HG03432 (cell line): ENCODE results near the gene SYNE1.
A peak's percentile ranks its signal among the peaks of the same experiment; 100 is the strongest.

Source experiments
- ATAC-seq: cut with Tn5 transposase; IDR thresholded peaks from one replicate; pipeline ENCODE4 v1.9.1; 2021; ENCODE audit warnings: mild to moderate bottlenecking, moderate library complexity; ENCODE audit not compliant: unreplicated experiment

SYNE1 gene

GRCh38 chr6:152206072-152206818 lies 430.9 kb downstream of the SYNE1 start:
- ATAC-seq, result no peak

GRCh38 chr6:152204591-152204990 lies 432.6 kb downstream of the SYNE1 start:
- no peak for ATAC-seq

GRCh38 chr6:152201120-152201519 lies 436.0 kb downstream of the SYNE1 start:
- no peak for ATAC-seq

GRCh38 chr6:152195896-152196295 lies 441.3 kb downstream of the SYNE1 start:
- no peak for ATAC-seq

GRCh38 chr6:152189736-152190135 lies 447.4 kb downstream of the SYNE1 start:
- ATAC-seq, result no peak

- ATAC-seq, result no peak
Observed at GRCh38 chr6:152188011-152188410, 449.2 kb downstream of the SYNE1 start.

- ATAC-seq, result no peak
Observed at GRCh38 chr6:152186840-152187239, 450.3 kb downstream of the SYNE1 start.

- ATAC-seq, result peak; percentile 80
Observed at GRCh38 chr6:152184917-152185574, 452.1 kb downstream of the SYNE1 start.

- ATAC-seq, result peak; percentile 38
Observed at GRCh38 chr6:152184573-152184916, 452.6 kb downstream of the SYNE1 start.

GRCh38 chr6:152180601-152181000 lies 456.6 kb downstream of the SYNE1 start:
- no peak for ATAC-seq

GRCh38 chr6:152176268-152176667 lies 460.9 kb downstream of the SYNE1 start:
- no peak for ATAC-seq

GRCh38 chr6:152173957-152174356 lies 463.2 kb downstream of the SYNE1 start:
- ATAC-seq, result no peak

GRCh38 chr6:152173321-152173720 lies 463.8 kb downstream of the SYNE1 start:
- no peak for ATAC-seq

GRCh38 chr6:152170702-152171667 lies 466.2 kb downstream of the SYNE1 start:
- ATAC-seq, result peak; percentile 98

- ATAC-seq, result no peak
Observed at GRCh38 chr6:152170313-152170701, 466.9 kb downstream of the SYNE1 start.

- no peak for ATAC-seq
Observed at GRCh38 chr6:152167641-152168603, 469.2 kb downstream of the SYNE1 start.

GRCh38 chr6:152166897-152167296 lies 470.3 kb downstream of the SYNE1 start:
- ATAC-seq, result no peak

GRCh38 chr6:152166497-152166896 lies 470.7 kb downstream of the SYNE1 start:
- no peak for ATAC-seq

GRCh38 chr6:152164957-152165356 lies 472.2 kb downstream of the SYNE1 start:
- ATAC-seq, result no peak

- ATAC-seq, result peak; percentile 61
Observed at GRCh38 chr6:152161501-152161900, 475.7 kb downstream of the SYNE1 start.
